Measurements from ENCODE around the gene SAMD1. TPM values are rescaled to one million over a fixed set of nuclear protein-coding genes. Genes with fewer than 3 reads are reported as not detected.

Gene SAMD1
- total RNA-seq, 2 donors from 2014 or later, result 25.4 to 48.2 TPM

DNA sequence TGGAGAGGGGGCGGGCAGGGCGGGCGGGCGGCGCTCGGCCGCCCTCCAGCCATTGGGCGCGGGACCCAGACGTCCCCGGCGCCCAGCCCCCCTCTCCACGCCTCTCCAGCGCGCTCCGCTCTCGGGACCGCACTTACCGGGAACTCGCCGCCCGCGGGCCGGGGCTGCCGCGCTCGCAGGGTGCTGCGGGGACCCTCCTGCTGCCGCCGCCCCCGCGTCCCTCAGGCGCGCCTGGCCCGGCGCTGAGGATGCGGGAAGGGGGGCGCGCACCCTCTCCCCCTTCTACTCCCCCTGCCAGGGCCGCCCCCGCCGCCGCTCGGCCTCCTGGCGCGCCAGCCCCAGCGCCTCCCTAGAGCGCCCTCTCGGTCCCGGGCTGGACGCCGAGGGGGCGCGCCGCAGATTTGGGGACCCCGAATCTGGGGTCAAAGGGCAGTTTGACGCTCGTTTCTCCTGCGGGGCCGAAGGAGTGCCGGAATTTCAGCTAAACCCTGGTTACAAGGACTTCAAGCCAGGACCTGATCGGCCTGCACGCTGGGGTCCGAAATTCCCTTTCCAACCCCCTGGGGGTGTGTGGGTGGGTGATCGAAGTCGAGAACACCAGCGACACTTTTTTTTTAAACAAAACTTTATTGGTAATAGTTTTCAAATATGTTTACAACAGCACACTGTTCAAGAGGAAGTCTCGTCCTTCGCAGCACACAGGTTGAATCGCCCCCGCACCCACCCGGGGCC lies 696 bp upstream of the SAMD1 start:
- H3K27me3 ChIP-seq (replicated peaks; ENCODE audit: insufficient read depth), result no peaks in the 10 kb centered on the region
- intact Hi-C loops (cut with DNase I), result loop anchor here (2.0 kb wide), 1 partner anchor 26 kb away; the partner anchor contains the start of gene PRKACA
- 1% methylated on average over 38 of the region's 72 CpGs for WGBS
- TF ChIP-seq POLR2AphosphoS5 (IDR thresholded peaks at IDR 0.05) (no peak), POLR2A (IDR thresholded peaks at IDR 0.05) (peak; percentile 87)
- TF ChIP-seq, protein P1, sequence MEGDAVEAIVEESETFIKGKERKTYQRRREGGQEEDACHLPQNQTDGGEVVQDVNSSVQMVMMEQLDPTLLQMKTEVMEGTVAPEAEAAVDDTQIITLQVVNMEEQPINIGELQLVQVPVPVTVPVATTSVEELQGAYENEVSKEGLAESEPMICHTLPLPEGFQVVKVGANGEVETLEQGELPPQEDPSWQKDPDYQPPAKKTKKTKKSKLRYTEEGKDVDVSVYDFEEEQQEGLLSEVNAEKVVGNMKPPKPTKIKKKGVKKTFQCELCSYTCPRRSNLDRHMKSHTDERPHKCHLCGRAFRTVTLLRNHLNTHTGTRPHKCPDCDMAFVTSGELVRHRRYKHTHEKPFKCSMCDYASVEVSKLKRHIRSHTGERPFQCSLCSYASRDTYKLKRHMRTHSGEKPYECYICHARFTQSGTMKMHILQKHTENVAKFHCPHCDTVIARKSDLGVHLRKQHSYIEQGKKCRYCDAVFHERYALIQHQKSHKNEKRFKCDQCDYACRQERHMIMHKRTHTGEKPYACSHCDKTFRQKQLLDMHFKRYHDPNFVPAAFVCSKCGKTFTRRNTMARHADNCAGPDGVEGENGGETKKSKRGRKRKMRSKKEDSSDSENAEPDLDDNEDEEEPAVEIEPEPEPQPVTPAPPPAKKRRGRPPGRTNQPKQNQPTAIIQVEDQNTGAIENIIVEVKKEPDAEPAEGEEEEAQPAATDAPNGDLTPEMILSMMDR (IDR thresholded peaks at IDR 0.05), result peak in 1 of 4 experiments; percentile 24
- peak overlapping the region; percentile 82 to 89 for H3K4me3 ChIP-seq
- H3K4me1 ChIP-seq (replicated peaks), result no peaks in the 10 kb centered on the region
- H3K36me3 ChIP-seq, result no peaks in the 10 kb centered on the region
- H3K9me3 ChIP-seq, result no peaks in the 10 kb centered on the region
- peak overlapping the region; percentile 84 to 92 for H3K27ac ChIP-seq
- no peak for DNase-seq (ENCODE audit: low spot score)

DNA sequence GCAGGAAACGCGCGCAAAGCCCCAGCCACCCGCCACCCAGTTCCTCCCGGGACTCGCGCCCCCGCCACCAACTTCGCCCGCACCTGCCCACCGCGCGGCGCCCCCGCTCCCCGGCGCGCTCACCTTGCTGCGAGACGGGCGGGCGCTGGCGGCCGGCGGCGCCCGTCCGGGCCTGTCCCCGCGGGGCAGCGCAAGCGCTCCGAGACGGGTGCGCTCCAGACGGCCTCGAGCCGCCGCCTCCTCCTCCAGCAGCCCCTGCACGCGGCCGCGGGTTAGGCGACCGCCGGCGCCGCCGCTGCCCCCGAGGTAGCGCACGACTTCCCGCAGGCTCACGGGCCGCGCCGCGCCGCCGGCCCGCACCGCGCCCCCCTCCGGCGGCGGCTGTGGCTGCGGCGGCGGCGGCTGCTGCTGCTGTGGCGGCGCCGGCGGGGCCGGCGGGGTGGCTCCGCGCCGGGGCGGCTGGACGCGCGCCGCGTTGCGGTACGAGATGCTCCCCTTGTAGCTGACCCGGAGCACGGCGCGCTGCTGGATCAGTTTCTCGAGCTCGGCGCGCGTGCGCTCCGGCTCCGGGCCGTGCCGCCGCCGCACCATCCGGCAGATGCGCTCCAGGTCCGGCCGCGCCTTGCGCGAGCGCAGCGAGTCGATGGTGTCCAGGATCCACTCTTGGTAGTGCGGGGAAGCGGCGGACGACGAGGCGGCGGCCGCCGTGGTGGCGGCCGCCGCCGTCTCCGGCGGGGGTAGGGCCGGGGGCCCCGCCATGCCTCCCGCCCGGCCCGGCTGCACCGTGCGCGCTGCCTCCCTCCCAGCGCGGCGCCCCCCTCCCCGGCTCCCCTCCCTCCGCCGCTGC lies 666 bp downstream of the SAMD1 start:
- no peaks in the 10 kb centered on the region for H3K36me3 ChIP-seq
- DNase-seq (ENCODE audit: low spot score), result no peak
- intact Hi-C loops (cut with DNase I), result loop anchor here (2.0 to 10.0 kb wide), 2 partner anchors 27 to 315 kb away; partner anchors contain the start of genes C19orf53 and PRKACA

DNA sequence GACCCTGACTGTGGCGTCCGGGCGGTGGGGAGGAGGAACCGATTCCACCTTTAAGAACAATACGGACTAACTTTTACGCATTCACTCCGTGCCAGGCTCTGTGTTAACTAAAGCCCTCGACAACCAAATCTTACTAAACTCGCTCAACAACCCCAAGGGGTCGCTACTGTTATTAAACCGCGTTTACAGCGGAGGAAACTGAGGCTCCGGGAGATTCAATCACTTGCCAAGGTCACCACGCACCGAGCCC lies 1.2 kb downstream of the SAMD1 start:
- Histone ChIP-seq H3K36me3 (no peaks in the 10 kb centered on the region), H3K9me3 (no peaks in the 10 kb centered on the region), H3K4me3 (peak overlapping the region; percentile 82 to 89), H3K27me3 (replicated peaks; ENCODE audit: insufficient read depth) (no peaks in the 10 kb centered on the region), H3K27ac (peak overlapping the region in 1 of 2 donors; percentile 92), H3K4me1 (replicated peaks) (no peaks in the 10 kb centered on the region)
- DNase-seq (ENCODE audit: low spot score), result no peak
- no peak for TF ChIP-seq POLR2A (IDR thresholded peaks at IDR 0.05)
- intact Hi-C loops (cut with DNase I), result loop anchor here (10.0 kb wide), 1 partner anchor 315 kb away; the partner anchor contains the start of gene C19orf53
- 10% methylated on average over 16 of the region's 16 CpGs for WGBS

More for the DNA sequence above, 666 bp downstream of the SAMD1 start:
- TF ChIP-seq POLR2AphosphoS5 (IDR thresholded peaks at IDR 0.05), result no peak
- TF ChIP-seq, protein P1 (IDR thresholded peaks at IDR 0.05), result peak in 1 of 4 experiments; percentile 18
- no peaks in the 10 kb centered on the region for H3K4me1 ChIP-seq (replicated peaks)
- peak overlapping the region; percentile 82 to 89 for H3K4me3 ChIP-seq
- no peaks in the 10 kb centered on the region for H3K27me3 ChIP-seq (replicated peaks; ENCODE audit: insufficient read depth)
- under 1% methylated on average over 86 of the region's 142 CpGs for WGBS
- peak overlapping the region; percentile 84 to 92 for H3K27ac ChIP-seq
- H3K9me3 ChIP-seq, result no peaks in the 10 kb centered on the region

DNA sequence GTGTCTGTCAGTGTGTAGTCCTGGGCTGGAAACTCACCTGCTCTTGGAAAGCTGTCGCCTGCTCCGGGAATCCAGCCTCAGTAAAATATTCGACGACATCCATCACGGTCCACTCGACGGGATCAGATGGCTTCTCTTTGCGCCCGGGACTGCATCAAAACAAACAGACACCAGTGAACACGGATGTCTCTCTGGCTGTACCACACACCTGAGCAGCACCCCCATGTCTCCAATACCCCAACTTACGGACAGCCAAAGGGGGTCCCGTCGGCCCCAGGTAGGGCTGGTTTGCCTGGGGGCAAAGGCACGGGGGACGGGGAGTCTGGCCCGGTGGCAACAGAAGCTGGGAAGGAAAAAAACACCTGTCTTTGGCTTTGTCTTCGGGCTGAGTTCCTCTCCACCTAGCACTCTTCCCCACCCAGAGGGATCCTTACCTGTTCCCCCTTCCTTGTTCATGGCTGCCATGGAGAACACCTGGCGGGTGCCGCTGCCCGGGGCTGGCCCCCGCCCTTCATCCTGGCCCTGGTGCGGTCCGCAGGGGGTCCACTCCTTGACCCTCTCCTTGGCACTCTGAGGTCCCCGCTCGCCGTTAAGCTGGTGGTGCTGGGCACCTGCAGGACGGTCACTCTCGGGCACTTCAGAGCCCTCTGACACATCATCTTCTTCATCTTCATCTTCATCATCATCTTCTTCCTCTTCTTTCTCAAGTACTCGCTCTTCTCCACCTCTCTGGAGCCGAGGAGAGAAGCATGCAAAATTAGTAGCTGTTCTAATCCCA lies 1.7 kb downstream of the SAMD1 start:
- no peak for DNase-seq (ENCODE audit: low spot score)

More for the DNA sequence above, 1.7 kb downstream of the SAMD1 start:
- intact Hi-C loops (cut with DNase I), result loop anchor here (10.0 kb wide), 1 partner anchor 314 kb away; the partner anchor contains the start of gene C19orf53
- Histone ChIP-seq H3K36me3 (no peaks in the 10 kb centered on the region), H3K27ac (peak overlapping the region in 1 of 2 donors; percentile 92), H3K4me1 (replicated peaks) (no peaks in the 10 kb centered on the region), H3K9me3 (no peaks in the 10 kb centered on the region), H3K4me3 (no peak overlapping the region), H3K27me3 (replicated peaks; ENCODE audit: insufficient read depth) (no peaks in the 10 kb centered on the region)
- TF ChIP-seq, protein P1 (IDR thresholded peaks at IDR 0.05), result no peak
- TF ChIP-seq POLR2AphosphoS5 (IDR thresholded peaks at IDR 0.05), result no peak
- TF ChIP-seq POLR2A (IDR thresholded peaks at IDR 0.05), result no peak
- 89% methylated on average over 30 of the region's 30 CpGs for WGBS

Measured in prostate gland (tissue), 2 donors.